ENCODE data around the gene CHMP3. TPM values are rescaled to one million over a fixed set of nuclear protein-coding genes. Genes with fewer than 3 reads are reported as not detected.

CHMP3 gene
- 83.7 and 88.3 TPM in 2 replicates for total RNA-seq
- long read RNA-seq, transcript CHMP3-201 (6 exons, 3,171 nt) = major isoform, 112 of 154 reads
- long read RNA-seq, transcript CHMP3-203 (5 exons, 1,099 nt) = minor isoform, 14 of 154 reads
- long read RNA-seq, partial matches to known transcripts = 6 of 154 reads
- long read RNA-seq, other reads (novel, unspliced or antisense) = 22 of 154 reads

- DNase-seq (ENCODE audit: low read depth, low spot score) = peak; percentile 92
- TF ChIP-seq CTCF (conservative IDR thresholded peaks at IDR 0.05) = no peak
- peak within 1 kb of the TSS; percentile 98 for H3K4me3 Mint-ChIP-seq
- peaks cover 28% of the 10 kb centered on the region for H3K4me1 Mint-ChIP-seq
- peaks cover 11% of the 10 kb centered on the region for H3K9me3 Mint-ChIP-seq
- H3K27me3 Mint-ChIP-seq (ENCODE audit: low read depth) = no peaks in the 10 kb centered on the region
- H3K27ac Mint-ChIP-seq (ENCODE audit: unreplicated experiment) = peak within 1 kb of the TSS; percentile 99
- H3K36me3 Mint-ChIP-seq (ENCODE audit: low read depth) = peaks cover 15% of the 10 kb centered on the region
These were observed at the start of gene CHMP3 for GRCh38 chr2:86562922-86563649. CHMP3 (minus strand) TSS chr2:86563443; CDS start chr2:86563348, 95 bp downstream.

DNA sequence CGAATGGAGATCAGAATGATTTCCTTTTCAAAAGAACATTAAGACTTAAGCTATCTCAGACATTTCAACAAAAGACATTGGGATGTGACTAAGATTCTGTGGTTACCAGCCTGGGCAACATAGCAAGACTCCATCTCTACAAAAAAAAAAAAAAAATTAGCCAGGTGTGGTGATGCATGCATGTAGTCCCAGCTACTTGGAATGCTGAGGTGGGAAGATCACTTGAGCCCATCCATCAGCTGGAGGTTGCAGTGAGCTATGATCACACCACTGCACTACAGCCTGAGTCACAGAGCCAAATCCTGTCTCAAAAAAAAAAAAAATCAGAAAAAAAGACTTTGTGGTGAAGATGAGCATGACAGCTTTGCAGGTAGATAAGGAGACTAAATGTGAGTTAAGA is 47.6 kb upstream of the CHMP3 start:
- Mint-ChIP-seq H3K36me3 (ENCODE audit: low read depth) (peaks cover 19% of the 10 kb centered on the region), H3K27me3 (ENCODE audit: low read depth) (no peaks in the 10 kb centered on the region), H3K4me1 (no peaks in the 10 kb centered on the region), H3K9me3 (no peaks in the 10 kb centered on the region), H3K4me3 (no peak overlapping the region), H3K27ac (ENCODE audit: unreplicated experiment) (no peak overlapping the region)
- no peak for TF ChIP-seq CTCF (conservative IDR thresholded peaks at IDR 0.05)
- DNase-seq (ENCODE audit: low read depth, low spot score) = no peak

- H3K4me3 Mint-ChIP-seq = no peak overlapping the region
- DNase-seq (ENCODE audit: low read depth, low spot score) = no peak
- no peaks in the 10 kb centered on the region for H3K4me1 Mint-ChIP-seq
- no peaks in the 10 kb centered on the region for H3K9me3 Mint-ChIP-seq
- no peak for TF ChIP-seq CTCF (conservative IDR thresholded peaks at IDR 0.05)
- H3K36me3 Mint-ChIP-seq (ENCODE audit: low read depth) = peaks cover 26% of the 10 kb centered on the region
- H3K27ac Mint-ChIP-seq (ENCODE audit: unreplicated experiment) = no peak overlapping the region
- no peaks in the 10 kb centered on the region for H3K27me3 Mint-ChIP-seq (ENCODE audit: low read depth)
These were observed 45.7 kb upstream of the CHMP3 start for GRCh38 chr2:86608832-86609410.

GRCh38 chr2:86603905-86604304 is 40.7 kb upstream of the CHMP3 start:
- no peak for DNase-seq (ENCODE audit: low read depth, low spot score)
- no peak for TF ChIP-seq CTCF (conservative IDR thresholded peaks at IDR 0.05)
- no peaks in the 10 kb centered on the region for H3K9me3 Mint-ChIP-seq
- H3K4me3 Mint-ChIP-seq = no peak overlapping the region
- H3K36me3 Mint-ChIP-seq (ENCODE audit: low read depth) = peaks cover 19% of the 10 kb centered on the region
- no peaks in the 10 kb centered on the region for H3K4me1 Mint-ChIP-seq
- H3K27me3 Mint-ChIP-seq (ENCODE audit: low read depth) = no peaks in the 10 kb centered on the region
- H3K27ac Mint-ChIP-seq (ENCODE audit: unreplicated experiment) = no peak overlapping the region

GRCh38 chr2:86598966-86599365 is 35.7 kb upstream of the CHMP3 start:
- peaks cover 4% of the 10 kb centered on the region for H3K36me3 Mint-ChIP-seq (ENCODE audit: low read depth)
- TF ChIP-seq CTCF (conservative IDR thresholded peaks at IDR 0.05) = no peak
- H3K4me3 Mint-ChIP-seq = no peak overlapping the region
- no peak overlapping the region for H3K27ac Mint-ChIP-seq (ENCODE audit: unreplicated experiment)
- H3K4me1 Mint-ChIP-seq = no peaks in the 10 kb centered on the region
- H3K27me3 Mint-ChIP-seq (ENCODE audit: low read depth) = no peaks in the 10 kb centered on the region
- DNase-seq (ENCODE audit: low read depth, low spot score) = no peak
- no peaks in the 10 kb centered on the region for H3K9me3 Mint-ChIP-seq
